Ectodermal cell (in vitro differentiated cells): ENCODE data around the gene HSFX4.
"Not testable (repeated sequence)": the region's sequence is repeated elsewhere in the genome, so short reads cannot be mapped to it uniquely, and the experiment has no call there.

Experiments used
- H3K27ac ChIP-seq: 2 replicates; pipeline ENCODE4 v1.7.0; 2013; ENCODE audit warnings: mild to moderate bottlenecking, low read depth, low read length; ENCODE audit not compliant: insufficient read depth, poor library complexity, severe bottlenecking
- H3K27me3 ChIP-seq: 2 replicates; pipeline ENCODE4 v1.7.0; 2013; ENCODE audit warnings: mild to moderate bottlenecking, low read length; ENCODE audit not compliant: insufficient read depth, control insufficient read depth, poor library complexity, severe bottlenecking
- H3K36me3 ChIP-seq: one replicate; pipeline ENCODE4 v1.7.0; 2013; ENCODE audit warnings: low read length; ENCODE audit not compliant: control insufficient read depth, insufficient read depth
- H3K4me1 ChIP-seq: one replicate; pipeline ENCODE4 v1.7.0; 2013; ENCODE audit warnings: low read length; ENCODE audit not compliant: control insufficient read depth, insufficient read depth
- H3K4me3 ChIP-seq: 2 replicates; pipeline ENCODE4 v1.7.0; 2013; ENCODE audit warnings: low read depth, low read length, control low read depth; ENCODE audit not compliant: insufficient read depth
- H3K9me3 ChIP-seq: 2 replicates; pipeline ENCODE4 v1.7.0; 2013; ENCODE audit warnings: mild to moderate bottlenecking, low read length, moderate library complexity; ENCODE audit not compliant: control insufficient read depth
- WGBS, 2 experiments: methylation state at CpG; one replicate each; pipeline ENCODE4 v1.1.7; 2013; ENCODE audit warnings: missing lambda C conversion rate in 2 of 2; 5-methylcytosine and 5-hydroxymethylcytosine counted together

HSFX4 gene

GRCh38 chrX:149916745-149917392 is 12.5 kb upstream of the HSFX4 start:
- Histone ChIP-seq H3K4me3 (no peak overlapping the region), H3K36me3 (no peaks in the 10 kb centered on the region), H3K4me1 (no peaks in the 10 kb centered on the region), H3K27ac (no peak overlapping the region), H3K9me3 (no peaks in the 10 kb centered on the region), H3K27me3 (no peaks in the 10 kb centered on the region)
- WGBS, 2 experiments, result 94% methylated on average over 3 of the region's 3 CpGs

- not testable (repeated sequence) for H3K4me1 ChIP-seq, H3K4me3 ChIP-seq, H3K36me3 ChIP-seq, H3K9me3 ChIP-seq, H3K27ac ChIP-seq, H3K27me3 ChIP-seq
- WGBS, 2 experiments, result no CpG with 5 or more reads among the region's 4 CpGs
Measured at GRCh38 chrX:149923836-149924235, 5.5 kb upstream of the HSFX4 start.

- not testable (repeated sequence) for H3K27me3 ChIP-seq, H3K27ac ChIP-seq, H3K9me3 ChIP-seq, H3K4me1 ChIP-seq, H3K4me3 ChIP-seq, H3K36me3 ChIP-seq
- no CpG with 5 or more reads among the region's 5 CpGs for WGBS, 2 experiments
Measured at GRCh38 chrX:149924434-149924833, 4.9 kb upstream of the HSFX4 start.

GRCh38 chrX:149927245-149927963 is 2.0 kb upstream of the HSFX4 start:
- not testable (repeated sequence) for H3K36me3 ChIP-seq, H3K4me3 ChIP-seq, H3K4me1 ChIP-seq, H3K27ac ChIP-seq, H3K9me3 ChIP-seq, H3K27me3 ChIP-seq
- 100% methylated on average over 1 of the region's 8 CpGs; no CpG with 5 or more reads in 1 of the 2 experiments for WGBS, 2 experiments

- H3K36me3 ChIP-seq, H3K27ac ChIP-seq, H3K9me3 ChIP-seq, H3K4me3 ChIP-seq, H3K27me3 ChIP-seq, H3K4me1 ChIP-seq: not testable (repeated sequence)
- no CpG with 5 or more reads among the region's 1 CpG for WGBS, 2 experiments
Measured at GRCh38 chrX:149927964-149928258, 1.5 kb upstream of the HSFX4 start.

- not testable (repeated sequence) for H3K27me3 ChIP-seq, H3K36me3 ChIP-seq, H3K4me3 ChIP-seq, H3K4me1 ChIP-seq, H3K27ac ChIP-seq, H3K9me3 ChIP-seq
- 100% methylated on average over 1 of the region's 1 CpG; no CpG with 5 or more reads in 1 of the 2 experiments for WGBS, 2 experiments
Measured at GRCh38 chrX:149928635-149929034, 738 bp upstream of the HSFX4 start.

GRCh38 chrX:149931355-149931754 is 2.0 kb downstream of the HSFX4 start:
- WGBS, 2 experiments, result no CpG with 5 or more reads among the region's 4 CpGs
- H3K36me3 ChIP-seq, H3K27ac ChIP-seq, H3K9me3 ChIP-seq, H3K27me3 ChIP-seq, H3K4me1 ChIP-seq, H3K4me3 ChIP-seq: not testable (repeated sequence)

- not testable (repeated sequence) for H3K27me3 ChIP-seq, H3K4me3 ChIP-seq, H3K27ac ChIP-seq, H3K4me1 ChIP-seq, H3K9me3 ChIP-seq, H3K36me3 ChIP-seq
- 85 to 92% methylated on average over 2 of the region's 2 CpGs for WGBS, 2 experiments
Measured at GRCh38 chrX:149932150-149932549, 2.8 kb downstream of the HSFX4 start.

GRCh38 chrX:149932970-149933369 is 3.6 kb downstream of the HSFX4 start:
- H3K27me3 ChIP-seq, H3K27ac ChIP-seq, H3K36me3 ChIP-seq, H3K4me3 ChIP-seq, H3K4me1 ChIP-seq, H3K9me3 ChIP-seq: not testable (repeated sequence)
- WGBS, 2 experiments, result 100% methylated on average over 1 of the region's 5 CpGs; no CpG with 5 or more reads in 1 of the 2 experiments

- H3K27me3 ChIP-seq, H3K4me3 ChIP-seq, H3K36me3 ChIP-seq, H3K4me1 ChIP-seq, H3K9me3 ChIP-seq, H3K27ac ChIP-seq: not testable (repeated sequence)
- WGBS, 2 experiments, result 90 to 91% methylated on average over 6 to 10 of the region's 21 CpGs
Measured at GRCh38 chrX:149933547-149933946, 4.2 kb downstream of the HSFX4 start.

- H3K4me1 ChIP-seq, H3K9me3 ChIP-seq, H3K27ac ChIP-seq, H3K27me3 ChIP-seq, H3K36me3 ChIP-seq: not testable (repeated sequence)
- H3K4me3 ChIP-seq, result peak overlapping the region; percentile 77
- WGBS, 2 experiments, result 69 to 73% methylated on average over 5 of the region's 5 CpGs
Measured at GRCh38 chrX:149937328-149937727, 8.0 kb downstream of the HSFX4 start.
